ENCODE data around the gene GFOD1.

GFOD1 gene

DNA sequence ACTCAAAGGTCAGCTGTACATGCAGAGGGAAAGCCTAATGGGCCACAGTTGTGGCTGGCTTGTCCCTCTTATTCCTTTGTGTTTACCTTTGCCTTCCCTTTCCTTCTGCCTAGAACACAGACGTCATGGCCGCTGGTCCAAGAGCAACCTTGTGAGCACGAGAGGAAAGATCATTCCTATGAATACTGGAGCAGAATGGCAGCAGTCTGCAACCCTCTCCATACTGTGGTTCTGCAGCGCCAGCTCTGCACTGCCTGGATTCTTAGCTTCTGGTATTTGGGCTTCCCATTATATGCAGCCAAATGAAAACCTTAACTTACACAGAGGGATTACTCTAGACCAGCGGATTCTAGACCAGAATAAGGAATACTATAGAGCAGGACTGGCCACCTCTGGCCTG is 171.5 kb downstream of the GFOD1 start:
- DNase-seq (ENCODE audit: low spot score), result no peak

DNA sequence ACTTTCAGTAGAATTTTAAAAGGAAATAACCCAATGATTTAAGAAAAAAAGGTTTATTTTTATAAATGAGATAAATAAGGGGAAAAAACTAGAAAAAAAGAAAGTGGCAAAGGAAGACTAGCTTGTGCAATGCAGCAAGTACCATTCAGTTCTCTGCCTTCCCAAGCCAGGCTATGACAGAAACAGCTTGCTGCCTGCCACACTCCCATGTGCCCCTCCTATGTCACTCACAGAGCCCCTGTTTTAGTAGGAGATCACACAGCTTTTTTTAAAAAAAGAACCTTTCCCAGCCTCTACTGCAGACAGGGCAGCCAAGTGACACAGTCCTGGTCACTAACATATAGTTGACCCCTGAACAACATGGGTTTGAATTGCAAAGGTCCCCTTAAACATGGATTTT is 172.6 kb downstream of the GFOD1 start:
- no peak for DNase-seq (ENCODE audit: low spot score)

- no peak for DNase-seq (ENCODE audit: low spot score)
Observed at GRCh38 chr6:13311155-13311554, 176.2 kb downstream of the GFOD1 start.

- DNase-seq (ENCODE audit: low spot score), result no peak
Observed at GRCh38 chr6:13308332-13308731, 179.1 kb downstream of the GFOD1 start.
